HepG2 (cell line): ENCODE data around the gene ADRM1. TPM values are rescaled to one million over a fixed set of nuclear protein-coding genes. Genes with fewer than 3 reads are reported as not detected.

Experiments used
- DPF2 ChIP-seq: sonication (generic); formaldehyde crosslinking; IDR thresholded peaks from 2 replicates; pipeline ENCODE4 v1.4.0; 2020; ENCODE audit warnings: mild to moderate bottlenecking, low read depth, missing genetic modification reagents, borderline replicate concordance
- FOXJ3 ChIP-seq: sonication (generic); formaldehyde crosslinking; IDR thresholded peaks from 2 replicates; pipeline ENCODE4 v1.4.0; 2020; ENCODE audit warnings: missing genetic modification reagents, mild to moderate bottlenecking, borderline replicate concordance
- GTF3A ChIP-seq: sonication (generic); formaldehyde crosslinking; conservative IDR thresholded peaks from 2 replicates; pipeline ENCODE4 v1.4.0; 2020; ENCODE audit warnings: mild to moderate bottlenecking, missing genetic modification reagents
- HDAC1 ChIP-seq: sonication (generic); formaldehyde crosslinking; IDR thresholded peaks from 2 replicates; pipeline ENCODE4 v1.5.1; 2020; ENCODE audit warnings: mild to moderate bottlenecking, missing genetic modification reagents
- KDM6A ChIP-seq: IDR thresholded peaks from 2 replicates; pipeline ENCODE4 v1.6.1; 2016; ENCODE audit warnings: low read depth
- MTF2 ChIP-seq: sonication (generic); formaldehyde crosslinking; IDR thresholded peaks from 2 replicates; pipeline ENCODE4 v1.5.0; 2020; ENCODE audit warnings: missing genetic modification reagents, borderline replicate concordance
- PRMT3 ChIP-seq: sonication (generic); formaldehyde crosslinking; IDR thresholded peaks from 2 replicates; pipeline ENCODE4 v1.8.1; 2022; ENCODE audit warnings: low read depth, mild to moderate bottlenecking, moderate library complexity, missing genetic modification reagents, borderline replicate concordance
- RBM22 ChIP-seq: fragments of 200-400 bp; formaldehyde crosslinking; optimal IDR thresholded peaks from 2 replicates; pipeline ENCODE3; 2017; ENCODE audit warnings: mild to moderate bottlenecking, low read length, moderate library complexity
- RORA ChIP-seq: sonication (generic); formaldehyde crosslinking; IDR thresholded peaks from 2 replicates; pipeline ENCODE4 v1.5.0; 2020; ENCODE audit warnings: mild to moderate bottlenecking, missing genetic modification reagents, moderate library complexity
- SMARCE1 ChIP-seq: fragments of 450-650 bp; IDR thresholded peaks from 2 replicates; pipeline ENCODE4 v1.6.1; 2017; ENCODE audit warnings: borderline replicate concordance
- SOX13 ChIP-seq, 3 experiments: fragments of 450-650 bp in 1 of 3; sonication (generic) in 1 of 3; formaldehyde crosslinking in 1 of 3; IDR thresholded peaks in 2 of 3; conservative IDR thresholded peaks in 1 of 3; 2 replicates each; pipeline versions ENCODE4 v1.5.0 to v1.6.1; 2016 to 2020; ENCODE audit warnings: antibody characterized with exemption in 1 of 3, mild to moderate bottlenecking in 1 of 3, missing compliant biosample characterization in 1 of 3, missing genetic modification reagents in 1 of 3, moderate library complexity in 1 of 3
- U2AF2 ChIP-seq: fragments of 200-400 bp; formaldehyde crosslinking; IDR thresholded peaks from 2 replicates; pipeline ENCODE4 v1.6.1; 2017; ENCODE audit warnings: low read depth, mild to moderate bottlenecking, low read length
- YEATS4 ChIP-seq: sonication (generic); formaldehyde crosslinking; IDR thresholded peaks from 2 replicates; pipeline ENCODE4 v1.4.0; 2020; ENCODE audit warnings: missing genetic modification reagents, borderline replicate concordance
- ZBTB7A ChIP-seq: sonication (generic); formaldehyde crosslinking; IDR thresholded peaks from 2 replicates; pipeline ENCODE4 v1.8.0; 2022; ENCODE audit warnings: mild to moderate bottlenecking, missing genetic modification reagents
- ZNF256 ChIP-seq: sonication (generic); formaldehyde crosslinking; conservative IDR thresholded peaks from 2 replicates; pipeline ENCODE4 v1.4.0; 2020; ENCODE audit warnings: missing genetic modification reagents
- ZNF383 ChIP-seq: sonication (generic); formaldehyde crosslinking; IDR thresholded peaks from 2 replicates; pipeline ENCODE4 v1.4.0; 2020; ENCODE audit warnings: missing genetic modification reagents, mild to moderate bottlenecking, borderline replicate concordance
- ZNF569 ChIP-seq: sonication (generic); formaldehyde crosslinking; IDR thresholded peaks from 2 replicates; pipeline ENCODE4 v1.5.0; 2020; ENCODE audit warnings: mild to moderate bottlenecking, missing genetic modification reagents, moderate library complexity, borderline replicate concordance
- ZNF713 ChIP-seq: sonication (generic); formaldehyde crosslinking; IDR thresholded peaks from 2 replicates; pipeline ENCODE4 v1.4.0; 2020; ENCODE audit warnings: mild to moderate bottlenecking, missing genetic modification reagents
- ZNF747 ChIP-seq: sonication (generic); formaldehyde crosslinking; IDR thresholded peaks from 2 replicates; pipeline ENCODE4 v1.8.1; 2023; ENCODE audit warnings: missing genetic modification reagents, mild to moderate bottlenecking, borderline replicate concordance
- polyA plus RNA-seq, 8 experiments: library from polyadenylated mRNA; depleted of rRNA in 3 of 8; stranded (reverse) in 7 of 8; unstranded in 1 of 8; fragments of >200 nt; fragmentation: Illumina TruSeq in 4 of 8; extraction: Trizol in 4 of 8; gene quantifications; 2 replicates each; pipeline versions ENCODE4 v1.2.1 to v1.2.3, GENCODE V29; 2011 to 2016; ENCODE audit warnings: low read depth in 4 of 8, missing spikeins in 1 of 8, mixed read lengths in 1 of 8; ENCODE audit not compliant: insufficient read depth in 1 of 8
- total RNA-seq, 5 experiments: library from RNA; depleted of rRNA; stranded (reverse); fragments of >200 nt; fragmentation: Illumina TruSeq; extraction: Trizol; gene quantifications; 2 replicates each; pipeline ENCODE4 v1.2.3, GENCODE V29; 2016; ENCODE audit warnings: low read depth in 1 of 5
- TF ChIP-seq, protein P1 (sequence below): sonication (generic); formaldehyde crosslinking; IDR thresholded peaks from 2 replicates; pipeline ENCODE4 v1.4.0; 2020; ENCODE audit warnings: missing genetic modification reagents, borderline replicate concordance
- TF ChIP-seq, protein P2 (sequence below): sonication (generic); formaldehyde crosslinking; IDR thresholded peaks from 2 replicates; pipeline ENCODE4 v1.5.0; 2020; ENCODE audit warnings: mild to moderate bottlenecking, low read depth, missing genetic modification reagents, borderline replicate concordance
- TF ChIP-seq, protein P3 (sequence below): sonication (generic); formaldehyde crosslinking; conservative IDR thresholded peaks from 2 replicates; pipeline ENCODE4 v1.5.0; 2020; ENCODE audit warnings: missing genetic modification reagents
- TF ChIP-seq, protein P4 (sequence below): sonication (generic); formaldehyde crosslinking; conservative IDR thresholded peaks from 2 replicates; pipeline ENCODE4 v1.4.0; 2020; ENCODE audit warnings: missing genetic modification reagents

ADRM1 gene
- total and polyA plus RNA-seq, 2 of the 13 experiments (the other 11 are each of a cell fraction or from before 2014, with no cell fraction given): 92.9 to 154 TPM

DNA sequence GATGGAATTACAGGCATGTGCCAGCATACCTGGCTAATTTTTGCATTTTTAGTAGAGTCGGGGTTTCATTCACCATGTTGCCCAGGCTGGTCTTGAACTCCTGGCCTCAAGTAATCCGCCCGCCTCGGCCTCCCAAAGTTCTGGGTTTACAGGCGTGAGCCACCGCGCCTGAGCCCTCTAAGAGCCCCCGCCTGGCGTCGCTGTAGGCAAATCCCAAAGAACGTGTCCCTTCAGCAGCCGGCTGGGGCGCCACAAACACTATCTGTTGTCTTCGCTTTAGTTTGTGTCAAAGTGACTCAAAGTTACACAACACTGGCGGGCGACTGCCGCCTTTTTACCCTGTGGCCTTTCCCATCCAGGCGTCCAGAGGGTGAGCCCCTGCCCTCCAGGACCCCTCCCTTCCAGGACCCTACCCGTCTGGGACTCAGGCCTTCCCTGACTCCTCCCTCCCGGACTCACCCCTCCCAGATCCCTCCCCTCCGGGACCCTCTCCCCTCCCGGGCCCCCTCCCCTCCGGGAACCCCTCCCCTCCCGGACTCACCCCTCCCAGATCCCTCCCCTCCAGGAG lies 940 bp upstream of the ADRM1 start (continued):
- TF ChIP-seq, protein P1, sequence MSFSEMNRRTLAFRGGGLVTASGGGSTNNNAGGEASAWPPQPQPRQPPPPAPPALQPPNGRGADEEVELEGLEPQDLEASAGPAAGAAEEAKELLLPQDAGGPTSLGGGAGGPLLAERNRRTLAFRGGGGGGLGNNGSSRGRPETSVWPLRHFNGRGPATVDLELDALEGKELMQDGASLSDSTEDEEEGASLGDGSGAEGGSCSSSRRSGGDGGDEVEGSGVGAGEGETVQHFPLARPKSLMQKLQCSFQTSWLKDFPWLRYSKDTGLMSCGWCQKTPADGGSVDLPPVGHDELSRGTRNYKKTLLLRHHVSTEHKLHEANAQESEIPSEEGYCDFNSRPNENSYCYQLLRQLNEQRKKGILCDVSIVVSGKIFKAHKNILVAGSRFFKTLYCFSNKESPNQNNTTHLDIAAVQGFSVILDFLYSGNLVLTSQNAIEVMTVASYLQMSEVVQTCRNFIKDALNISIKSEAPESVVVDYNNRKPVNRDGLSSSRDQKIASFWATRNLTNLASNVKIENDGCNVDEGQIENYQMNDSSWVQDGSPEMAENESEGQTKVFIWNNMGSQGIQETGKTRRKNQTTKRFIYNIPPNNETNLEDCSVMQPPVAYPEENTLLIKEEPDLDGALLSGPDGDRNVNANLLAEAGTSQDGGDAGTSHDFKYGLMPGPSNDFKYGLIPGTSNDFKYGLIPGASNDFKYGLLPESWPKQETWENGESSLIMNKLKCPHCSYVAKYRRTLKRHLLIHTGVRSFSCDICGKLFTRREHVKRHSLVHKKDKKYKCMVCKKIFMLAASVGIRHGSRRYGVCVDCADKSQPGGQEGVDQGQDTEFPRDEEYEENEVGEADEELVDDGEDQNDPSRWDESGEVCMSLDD (CRISPR knock-in tag): no peak
- TF ChIP-seq PRMT3 (CRISPR knock-in tag) (no peak; the same call in 1 of the 2 replicates), YEATS4 (CRISPR knock-in tag) (peak; percentile 12; the same call in 1 of the 2 replicates), RORA (CRISPR knock-in tag) (peak; percentile 21; the same call in 1 of the 2 replicates), GTF3A (peak; percentile 99), ZNF256 (CRISPR knock-in tag) (peak; percentile 92), RBM22 (peak; percentile 41), ZBTB7A (peak; percentile 98), U2AF2 (no peak), DPF2 (no peak; the same call in 1 of the 2 replicates), MTF2 (CRISPR knock-in tag) (no peak), SMARCE1 (no peak), KDM6A (CRISPR knock-in tag) (no peak), ZNF747 (CRISPR knock-in tag) (peak; percentile 70; the same call in 1 of the 2 replicates), FOXJ3 (CRISPR knock-in tag) (peak; percentile 81), SOX13 (IDR thresholded peaks at IDR 0.05) (peak; percentile 54; the same call in 1 of the 2 replicates), SOX13 (CRISPR knock-in tag; conservative IDR thresholded peaks at IDR 0.05 in 1 of 2, IDR thresholded peaks at IDR 0.05 in 1 of 2) (peak in 1 of 2 experiments; percentile 82; a peak in 2 of 4 replicates), ZNF383 (CRISPR knock-in tag) (0 out of 2 replicates have a peak, but pooled peaks have one; percentile 34), ZNF569 (CRISPR knock-in tag) (no peak), ZNF713 (CRISPR knock-in tag) (no peak), HDAC1 (CRISPR knock-in tag) (peak; percentile 78)
- TF ChIP-seq, protein P2, sequence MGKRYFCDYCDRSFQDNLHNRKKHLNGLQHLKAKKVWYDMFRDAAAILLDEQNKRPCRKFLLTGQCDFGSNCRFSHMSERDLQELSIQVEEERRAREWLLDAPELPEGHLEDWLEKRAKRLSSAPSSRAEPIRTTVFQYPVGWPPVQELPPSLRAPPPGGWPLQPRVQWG (CRISPR knock-in tag): no peak
- TF ChIP-seq, protein P3, sequence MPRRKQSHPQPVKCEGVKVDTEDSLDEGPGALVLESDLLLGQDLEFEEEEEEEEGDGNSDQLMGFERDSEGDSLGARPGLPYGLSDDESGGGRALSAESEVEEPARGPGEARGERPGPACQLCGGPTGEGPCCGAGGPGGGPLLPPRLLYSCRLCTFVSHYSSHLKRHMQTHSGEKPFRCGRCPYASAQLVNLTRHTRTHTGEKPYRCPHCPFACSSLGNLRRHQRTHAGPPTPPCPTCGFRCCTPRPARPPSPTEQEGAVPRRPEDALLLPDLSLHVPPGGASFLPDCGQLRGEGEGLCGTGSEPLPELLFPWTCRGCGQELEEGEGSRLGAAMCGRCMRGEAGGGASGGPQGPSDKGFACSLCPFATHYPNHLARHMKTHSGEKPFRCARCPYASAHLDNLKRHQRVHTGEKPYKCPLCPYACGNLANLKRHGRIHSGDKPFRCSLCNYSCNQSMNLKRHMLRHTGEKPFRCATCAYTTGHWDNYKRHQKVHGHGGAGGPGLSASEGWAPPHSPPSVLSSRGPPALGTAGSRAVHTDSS (CRISPR knock-in tag): no peak
- TF ChIP-seq, protein P4, sequence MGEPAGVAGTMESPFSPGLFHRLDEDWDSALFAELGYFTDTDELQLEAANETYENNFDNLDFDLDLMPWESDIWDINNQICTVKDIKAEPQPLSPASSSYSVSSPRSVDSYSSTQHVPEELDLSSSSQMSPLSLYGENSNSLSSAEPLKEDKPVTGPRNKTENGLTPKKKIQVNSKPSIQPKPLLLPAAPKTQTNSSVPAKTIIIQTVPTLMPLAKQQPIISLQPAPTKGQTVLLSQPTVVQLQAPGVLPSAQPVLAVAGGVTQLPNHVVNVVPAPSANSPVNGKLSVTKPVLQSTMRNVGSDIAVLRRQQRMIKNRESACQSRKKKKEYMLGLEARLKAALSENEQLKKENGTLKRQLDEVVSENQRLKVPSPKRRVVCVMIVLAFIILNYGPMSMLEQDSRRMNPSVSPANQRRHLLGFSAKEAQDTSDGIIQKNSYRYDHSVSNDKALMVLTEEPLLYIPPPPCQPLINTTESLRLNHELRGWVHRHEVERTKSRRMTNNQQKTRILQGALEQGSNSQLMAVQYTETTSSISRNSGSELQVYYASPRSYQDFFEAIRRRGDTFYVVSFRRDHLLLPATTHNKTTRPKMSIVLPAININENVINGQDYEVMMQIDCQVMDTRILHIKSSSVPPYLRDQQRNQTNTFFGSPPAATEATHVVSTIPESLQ: peak; percentile 98
